T-helper 17 cell (primary cell): ENCODE results near the gene PCDHGB3. TPM values are rescaled to one million over a fixed set of nuclear protein-coding genes. Genes with fewer than 3 reads are reported as not detected.
"Not testable (repeated sequence)": the region's sequence is repeated elsewhere in the genome, so short reads cannot be mapped to it uniquely, and the experiment has no call there.

Source experiments
- ATAC-seq: fragments of 150-1000 bp; cut with Tn5 transposase; 2 replicates; pipeline ENCODE4 v1.10.0; 2021; ENCODE audit warnings: mild to moderate bottlenecking, moderate library complexity
- DNase-seq, 3 donors: peaks; one replicate each; pipeline versions ENCODE4 v3.0.0 to v3.0.0-alpha.2; 2020 to 2021
- H3K9me3 ChIP-seq: one replicate; pipeline ENCODE4 v1.7.0; 2013; ENCODE audit warnings: low read length, mild to moderate bottlenecking; ENCODE audit not compliant: control insufficient read depth, poor library complexity, severe bottlenecking
- H3K27ac Mint-ChIP-seq: one replicate; pipeline ENCODE4 v1.8.0; 2022; ENCODE audit warnings: mild to moderate bottlenecking, moderate library complexity, mixed read lengths
- H3K27me3 Mint-ChIP-seq: one replicate; pipeline ENCODE4 v1.8.0; 2022; ENCODE audit warnings: mixed read lengths
- H3K36me3 Mint-ChIP-seq: one replicate; pipeline ENCODE4 v1.8.0; 2022; ENCODE audit warnings: low read depth, mixed read lengths
- H3K4me1 Mint-ChIP-seq: one replicate; pipeline ENCODE4 v1.8.0; 2022; ENCODE audit warnings: mild to moderate bottlenecking, mixed read lengths
- H3K4me3 Mint-ChIP-seq: one replicate; pipeline ENCODE4 v1.8.0; 2022; ENCODE audit warnings: mild to moderate bottlenecking, moderate library complexity, mixed read lengths
- total RNA-seq, 4 donors: library from RNA in 2 of 4; stranded (reverse) in 2 of 4; gene quantifications; one replicate each; pipeline ENCODE4 v1.2.3 and lab custom pipeline; 2022 to 2026

PCDHGB3 gene
- total RNA-seq, 2 donors from 2014 or later = 0.13 to 0.32 TPM

DNA sequence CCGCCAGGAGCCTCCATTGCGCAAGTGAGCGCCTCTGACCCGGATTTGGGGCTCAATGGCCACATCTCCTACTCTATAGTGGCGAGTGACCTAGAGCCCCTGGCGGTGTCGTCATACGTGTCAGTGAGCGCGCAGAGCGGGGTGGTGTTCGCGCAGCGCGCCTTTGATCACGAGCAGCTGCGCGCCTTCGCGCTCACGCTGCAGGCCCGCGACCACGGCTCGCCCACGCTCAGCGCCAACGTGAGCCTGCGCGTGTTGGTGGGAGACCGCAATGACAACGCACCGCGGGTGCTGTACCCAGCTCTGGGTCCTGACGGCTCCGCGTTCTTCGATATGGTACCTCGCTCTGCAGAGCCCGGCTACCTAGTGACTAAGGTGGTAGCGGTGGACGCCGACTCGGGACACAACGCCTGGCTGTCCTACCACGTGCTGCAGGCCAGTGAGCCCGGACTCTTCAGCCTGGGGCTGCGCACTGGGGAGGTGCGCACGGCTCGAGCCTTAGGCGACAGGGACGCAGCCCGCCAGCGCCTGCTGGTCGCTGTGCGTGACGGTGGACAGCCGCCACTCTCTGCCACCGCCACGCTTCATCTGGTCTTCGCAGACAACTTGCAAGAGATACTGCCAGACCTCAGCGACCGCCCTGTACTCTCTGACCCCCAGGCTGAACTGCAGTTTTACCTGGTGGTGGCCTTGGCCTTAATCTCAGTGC is 39.7 kb downstream of the PCDHGB3 start:
- Mint-ChIP-seq H3K27me3 (peaks cover 45% of the 10 kb centered on the region), H3K4me3 (no peak overlapping the region), H3K27ac (no peak overlapping the region), H3K4me1 (peaks cover 3% of the 10 kb centered on the region), H3K36me3 (peaks cover 5% of the 10 kb centered on the region)
- H3K9me3 ChIP-seq = peaks cover 5% of the 10 kb centered on the region
- DNase-seq = no peak
- no peak for ATAC-seq

DNA sequence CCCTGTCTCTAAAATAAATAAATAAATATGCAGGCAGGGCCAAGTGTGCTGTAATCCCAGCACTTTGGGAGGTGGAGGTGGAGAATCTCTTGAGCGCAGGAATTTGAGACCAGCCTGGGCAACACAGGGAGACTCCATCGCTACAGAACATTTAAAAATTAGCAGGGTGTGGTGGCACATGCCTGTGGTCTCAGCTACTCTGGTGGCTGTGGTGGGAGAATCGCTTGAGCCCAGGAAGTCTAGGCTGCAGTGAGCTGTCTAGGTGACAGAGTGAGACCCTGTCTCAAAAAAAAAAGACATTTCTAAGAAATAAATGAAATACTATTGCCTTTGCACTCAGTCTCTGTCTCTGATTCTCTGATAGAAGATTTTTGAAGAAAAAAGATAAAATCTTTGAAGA is 41.5 kb downstream of the PCDHGB3 start:
- Mint-ChIP-seq H3K27ac (no peak overlapping the region), H3K4me1 (peaks cover 3% of the 10 kb centered on the region), H3K36me3 (peaks cover 5% of the 10 kb centered on the region), H3K27me3 (peaks cover 48% of the 10 kb centered on the region), H3K4me3 (no peak overlapping the region)
- ATAC-seq (no peak), DNase-seq (no peak)
- H3K9me3 ChIP-seq = peaks cover 5% of the 10 kb centered on the region

- ATAC-seq (peak; percentile 85), DNase-seq (peak in 2 of 3 donors; percentile 28 to 29)
- peaks cover 5% of the 10 kb centered on the region for H3K9me3 ChIP-seq
- Mint-ChIP-seq H3K27ac (peak within 1 kb of the TSS; percentile 17), H3K4me1 (peaks cover 3% of the 10 kb centered on the region), H3K27me3 (peaks cover 55% of the 10 kb centered on the region), H3K4me3 (peak within 1 kb of the TSS; percentile 86), H3K36me3 (peaks cover 7% of the 10 kb centered on the region)
These were observed 43.0 kb downstream of the PCDHGB3 start, which contains the start of gene PCDHGA10 for GRCh38 chr5:141412854-141413539. TSS of gene PCDHGA10 (plus strand) at chr5:141412987. CDS start at chr5:141413176, 189 bp downstream.

DNA sequence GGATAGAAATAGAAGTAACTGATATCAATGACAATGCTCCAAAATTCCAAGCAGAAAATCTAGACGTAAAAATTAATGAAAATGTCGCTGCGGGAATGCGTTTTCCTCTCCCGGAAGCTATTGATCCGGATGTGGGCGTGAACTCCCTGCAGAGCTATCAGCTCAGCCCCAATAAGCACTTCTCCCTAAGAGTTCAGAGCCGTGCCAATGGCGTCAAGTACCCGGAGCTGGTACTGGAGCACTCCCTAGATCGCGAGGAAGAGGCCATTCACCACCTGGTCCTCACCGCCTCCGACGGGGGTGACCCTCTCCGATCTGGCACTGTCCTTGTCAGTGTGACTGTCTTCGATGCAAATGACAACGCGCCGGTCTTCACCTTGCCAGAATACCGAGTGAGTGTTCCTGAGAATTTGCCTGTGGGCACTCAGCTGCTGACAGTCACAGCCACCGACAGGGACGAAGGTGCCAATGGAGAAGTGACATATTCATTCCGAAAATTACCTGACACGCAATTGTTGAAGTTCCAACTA is 43.6 kb downstream of the PCDHGB3 start:
- H3K27ac Mint-ChIP-seq = peak overlapping the region; percentile 17

DNA sequence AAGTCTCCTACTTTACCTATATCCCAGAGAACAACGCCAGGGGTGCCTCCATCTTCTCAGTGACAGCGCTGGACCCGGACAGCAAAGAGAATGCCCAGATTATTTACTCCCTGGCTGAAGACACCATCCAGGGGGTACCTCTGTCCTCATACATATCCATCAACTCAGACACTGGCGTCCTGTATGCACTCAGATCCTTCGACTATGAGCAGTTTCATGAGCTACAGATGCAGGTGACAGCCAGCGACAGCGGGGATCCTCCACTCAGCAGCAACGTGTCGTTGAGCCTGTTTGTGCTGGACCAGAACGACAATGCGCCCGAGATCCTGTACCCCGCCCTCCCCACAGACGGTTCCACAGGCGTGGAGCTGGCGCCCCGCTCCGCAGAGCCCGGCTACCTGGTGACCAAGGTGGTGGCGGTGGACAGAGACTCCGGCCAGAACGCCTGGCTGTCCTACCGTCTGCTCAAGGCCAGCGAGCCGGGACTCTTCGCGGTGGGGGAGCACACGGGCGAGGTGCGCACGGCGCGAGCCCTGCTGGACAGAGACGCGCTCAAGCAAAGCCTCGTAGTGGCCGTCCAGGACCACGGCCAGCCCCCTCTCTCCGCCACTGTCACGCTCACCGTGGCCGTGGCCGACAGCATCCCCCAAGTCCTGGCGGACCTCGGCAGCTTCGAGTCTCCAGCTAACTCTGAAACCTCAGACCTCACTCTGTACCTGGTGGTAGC is 44.7 kb downstream of the PCDHGB3 start:
- not testable (repeated sequence) for ATAC-seq, H3K36me3 Mint-ChIP-seq, H3K4me1 Mint-ChIP-seq, H3K9me3 ChIP-seq, H3K27ac Mint-ChIP-seq, DNase-seq
- Mint-ChIP-seq H3K4me3 (peak overlapping the region; percentile 19), H3K27me3 (peaks cover 56% of the 10 kb centered on the region)

More for the DNA sequence above, 43.6 kb downstream of the PCDHGB3 start:
- Mint-ChIP-seq H3K36me3 (peaks cover 8% of the 10 kb centered on the region), H3K4me1 (peaks cover 3% of the 10 kb centered on the region), H3K27me3 (peaks cover 57% of the 10 kb centered on the region), H3K4me3 (peak overlapping the region; percentile 86)
- ATAC-seq = no peak
- H3K9me3 ChIP-seq = peaks cover 5% of the 10 kb centered on the region
- no peak for DNase-seq

GRCh38 chr5:141415275-141415618 is 45.2 kb downstream of the PCDHGB3 start:
- peak overlapping the region; percentile 19 for H3K4me3 Mint-ChIP-seq
- DNase-seq, H3K9me3 ChIP-seq, H3K36me3 Mint-ChIP-seq, ATAC-seq, H3K4me1 Mint-ChIP-seq: not testable (repeated sequence)
- peak overlapping the region; percentile 2 for H3K27ac Mint-ChIP-seq
- H3K27me3 Mint-ChIP-seq = peaks cover 57% of the 10 kb centered on the region

GRCh38 chr5:141417494-141418172 is 47.6 kb downstream of the PCDHGB3 start, which contains the start of gene PCDHGB7:
TSS of gene PCDHGB7 (plus strand) at chr5:141417677. CDS start at chr5:141417860, 183 bp downstream.
- DNase-seq (peak in 1 of 3 donors; percentile 38), ATAC-seq (peak; percentile 63)
- Mint-ChIP-seq H3K27me3 (peaks cover 80% of the 10 kb centered on the region), H3K27ac (peak within 1 kb of the TSS; percentile 60), H3K4me3 (peak within 1 kb of the TSS; percentile 43)
- not testable (repeated sequence) for H3K36me3 Mint-ChIP-seq, H3K4me1 Mint-ChIP-seq, H3K9me3 ChIP-seq

- Mint-ChIP-seq H3K4me1 (no peaks in the 10 kb centered on the region), H3K27me3 (peaks cover 66% of the 10 kb centered on the region), H3K36me3 (peaks cover 6% of the 10 kb centered on the region), H3K4me3 (peak overlapping the region; percentile 43), H3K27ac (peak overlapping the region; percentile 60)
- peaks cover 9% of the 10 kb centered on the region for H3K9me3 ChIP-seq
- ATAC-seq (no peak), DNase-seq (no peak)
These were observed 49.2 kb downstream of the PCDHGB3 start for GRCh38 chr5:141419074-141419880.

DNA sequence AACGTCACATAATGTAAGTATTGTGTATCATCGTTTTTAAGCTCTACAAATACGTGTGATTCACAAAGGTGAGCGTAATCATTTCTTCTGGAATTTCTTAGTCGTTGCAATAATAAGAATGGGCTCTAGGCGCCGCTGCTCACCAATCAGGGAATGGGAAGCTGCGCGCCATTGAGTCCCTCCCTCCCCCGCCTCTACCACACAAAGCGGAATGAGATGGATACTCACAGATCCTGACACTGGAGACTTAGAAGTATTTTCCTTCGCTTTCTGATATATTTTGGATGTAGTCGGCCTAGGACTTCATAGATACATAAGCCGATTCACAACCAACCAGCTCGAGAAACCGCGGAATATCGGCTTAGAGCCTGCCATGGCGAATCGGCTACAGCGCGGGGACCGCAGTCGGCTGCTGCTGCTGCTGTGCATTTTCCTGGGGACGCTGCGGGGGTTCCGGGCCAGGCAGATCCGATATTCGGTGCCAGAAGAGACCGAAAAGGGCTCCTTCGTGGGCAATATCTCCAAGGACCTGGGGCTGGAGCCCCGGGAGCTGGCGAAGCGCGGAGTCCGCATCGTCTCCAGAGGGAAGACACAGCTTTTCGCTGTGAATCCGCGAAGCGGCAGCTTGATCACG is 50.9 kb downstream of the PCDHGB3 start, which contains the start of gene PCDHGA11:
Gene PCDHGA11 (plus strand): TSS at position 197 of the 634 bp plus-strand sequence. CDS start 177 bp downstream, at position 374.
- Mint-ChIP-seq H3K4me1 (no peaks in the 10 kb centered on the region), H3K4me3 (peak within 1 kb of the TSS; percentile 72), H3K27me3 (peaks cover 67% of the 10 kb centered on the region), H3K27ac (peak within 1 kb of the TSS; percentile 65), H3K36me3 (peaks cover 7% of the 10 kb centered on the region)
- DNase-seq = no peak
- no peak for ATAC-seq
- H3K9me3 ChIP-seq = peaks cover 9% of the 10 kb centered on the region

DNA sequence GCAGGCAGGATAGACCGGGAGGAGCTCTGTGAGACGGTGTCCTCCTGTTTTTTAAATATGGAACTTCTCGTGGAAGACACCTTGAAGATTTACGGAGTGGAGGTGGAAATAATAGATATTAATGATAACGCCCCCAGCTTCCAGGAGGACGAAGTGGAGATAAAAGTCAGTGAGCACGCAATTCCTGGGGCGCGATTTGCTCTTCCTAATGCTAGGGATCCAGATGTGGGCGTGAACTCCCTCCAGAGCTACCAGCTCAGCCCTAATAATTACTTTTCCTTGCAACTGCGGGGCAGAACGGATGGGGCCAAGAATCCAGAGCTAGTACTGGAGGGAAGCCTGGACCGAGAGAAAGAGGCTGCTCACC is 51.4 kb downstream of the PCDHGB3 start:
- no peak for ATAC-seq
- H3K27ac Mint-ChIP-seq = peak overlapping the region; percentile 65
- H3K4me3 Mint-ChIP-seq = no peak overlapping the region
- H3K36me3 Mint-ChIP-seq = peaks cover 7% of the 10 kb centered on the region
- peaks cover 72% of the 10 kb centered on the region for H3K27me3 Mint-ChIP-seq
- no peaks in the 10 kb centered on the region for H3K4me1 Mint-ChIP-seq
- H3K9me3 ChIP-seq = peaks cover 9% of the 10 kb centered on the region
- DNase-seq = no peak
